ENCODE results near the gene DCLK1. TPM values are rescaled to one million over a fixed set of nuclear protein-coding genes. Genes with fewer than 3 reads are reported as not detected.

The DCLK1 gene
- total and polyA plus RNA-seq, 2 donors (not counting 1 experiment from before 2014, with no cell fraction given), result 0.56 to 6.3 TPM

DNA sequence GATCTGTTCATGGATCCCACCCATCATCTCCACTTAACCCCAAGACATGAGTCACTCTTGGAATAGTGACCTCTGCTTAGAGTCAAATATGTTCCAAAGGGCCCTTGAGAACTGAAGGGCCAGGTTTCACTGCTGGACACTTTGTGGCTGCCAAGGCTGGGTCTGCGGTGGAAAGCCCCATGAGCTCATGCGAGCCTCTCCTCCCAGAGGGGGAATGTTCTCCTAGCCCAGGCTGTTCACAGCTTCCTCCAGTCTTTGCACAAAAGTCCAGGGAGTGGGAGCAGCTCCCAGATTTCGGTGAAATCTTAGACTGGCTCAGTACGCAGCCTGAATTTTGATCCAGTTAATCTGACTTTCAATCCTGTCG, 732 bp upstream of the DCLK1 start:
- H3K4me3 ChIP-seq (replicated peaks in 1 of 4; ENCODE audit: control extremely low read depth in 1 of 4, insufficient read depth in 1 of 4, low read depth in 3 of 4, low read length in 4 of 4), result peak overlapping the region in 1 of 4 experiments; percentile 41
- H2AFZ ChIP-seq (ENCODE audit: low read length), result no peak overlapping the region
- H3K9me3 ChIP-seq (ENCODE audit: control insufficient read depth, insufficient read depth, low read depth, low read length), result no peaks in the 10 kb centered on the region
- H3K9ac ChIP-seq (ENCODE audit: insufficient read depth, low read length), result no peak overlapping the region
- no peaks in the 10 kb centered on the region for H3K4me1 ChIP-seq (ENCODE audit: control insufficient read depth, extremely low read depth, insufficient read depth, low read length)
- H4K20me1 ChIP-seq (ENCODE audit: control insufficient read depth, extremely low read depth, insufficient read depth, low read length), result no peaks in the 10 kb centered on the region
- no peaks in the 10 kb centered on the region for H3K79me2 ChIP-seq (ENCODE audit: control insufficient read depth, insufficient read depth, low read length)
- TF ChIP-seq, protein P1, sequence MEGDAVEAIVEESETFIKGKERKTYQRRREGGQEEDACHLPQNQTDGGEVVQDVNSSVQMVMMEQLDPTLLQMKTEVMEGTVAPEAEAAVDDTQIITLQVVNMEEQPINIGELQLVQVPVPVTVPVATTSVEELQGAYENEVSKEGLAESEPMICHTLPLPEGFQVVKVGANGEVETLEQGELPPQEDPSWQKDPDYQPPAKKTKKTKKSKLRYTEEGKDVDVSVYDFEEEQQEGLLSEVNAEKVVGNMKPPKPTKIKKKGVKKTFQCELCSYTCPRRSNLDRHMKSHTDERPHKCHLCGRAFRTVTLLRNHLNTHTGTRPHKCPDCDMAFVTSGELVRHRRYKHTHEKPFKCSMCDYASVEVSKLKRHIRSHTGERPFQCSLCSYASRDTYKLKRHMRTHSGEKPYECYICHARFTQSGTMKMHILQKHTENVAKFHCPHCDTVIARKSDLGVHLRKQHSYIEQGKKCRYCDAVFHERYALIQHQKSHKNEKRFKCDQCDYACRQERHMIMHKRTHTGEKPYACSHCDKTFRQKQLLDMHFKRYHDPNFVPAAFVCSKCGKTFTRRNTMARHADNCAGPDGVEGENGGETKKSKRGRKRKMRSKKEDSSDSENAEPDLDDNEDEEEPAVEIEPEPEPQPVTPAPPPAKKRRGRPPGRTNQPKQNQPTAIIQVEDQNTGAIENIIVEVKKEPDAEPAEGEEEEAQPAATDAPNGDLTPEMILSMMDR (conservative IDR thresholded peaks at IDR 0.05 in 1 of 2, IDR thresholded peaks at IDR 0.05 in 1 of 2; ENCODE audit: low read depth in 1 of 2, low read length in 2 of 2), result no peak
- no peak for TF ChIP-seq EZH2 (IDR thresholded peaks at IDR 0.05; ENCODE audit: low read length, missing control alignments)
- H3K36me3 ChIP-seq (ENCODE audit: control insufficient read depth, insufficient read depth, low read length), result no peaks in the 10 kb centered on the region
- peaks cover 9% of the 10 kb centered on the region for H3K27me3 ChIP-seq (ENCODE audit: control insufficient read depth, insufficient read depth, low read length)
- DNase-seq (ENCODE audit: low read depth in 2 of 2), result peak; percentile 45 to 55
- H3K27ac ChIP-seq (ENCODE audit: insufficient read depth, low read length), result no peak overlapping the region
- H3K4me2 ChIP-seq (ENCODE audit: extremely low read depth, insufficient read depth, low read length), result no peak overlapping the region

DNA sequence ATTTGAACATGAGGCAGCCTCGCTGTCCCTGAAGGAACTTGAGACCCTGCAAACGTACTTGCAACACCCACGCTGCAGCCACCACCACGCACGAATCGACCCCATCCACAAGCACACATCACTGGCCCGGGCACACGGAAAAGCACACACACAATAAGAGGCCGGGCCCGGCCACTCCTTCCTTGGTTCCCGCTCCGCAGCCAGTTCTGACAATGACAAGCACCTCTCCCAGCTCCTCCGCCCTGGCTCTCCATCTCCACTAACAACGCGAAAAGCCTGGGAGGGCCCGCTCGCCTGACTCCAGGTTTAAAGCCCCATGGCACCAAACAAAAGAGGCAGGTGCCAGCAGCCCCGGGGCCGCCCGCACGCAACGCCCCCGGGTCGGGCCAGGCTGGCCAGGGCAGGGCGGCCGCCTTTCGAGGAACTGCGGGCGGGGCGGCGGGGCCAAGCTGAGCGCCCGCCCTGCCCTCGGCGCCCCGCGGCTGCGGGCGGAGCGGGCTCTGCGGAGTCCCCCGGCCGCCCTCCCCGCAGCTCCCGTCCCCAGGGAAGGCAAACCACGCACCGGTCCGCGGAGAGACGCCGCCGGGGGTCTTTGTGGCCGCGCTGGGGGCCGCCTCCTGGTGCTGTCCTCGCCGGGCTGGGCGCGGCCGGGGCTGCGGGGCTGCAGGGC, 495 bp downstream of the DCLK1 start:
- peak; percentile 54 for TF ChIP-seq EZH2 (IDR thresholded peaks at IDR 0.05; ENCODE audit: low read length, missing control alignments)
- TF ChIP-seq, protein P1 (conservative IDR thresholded peaks at IDR 0.05 in 1 of 2, IDR thresholded peaks at IDR 0.05 in 1 of 2; ENCODE audit: low read depth in 1 of 2, low read length in 2 of 2), result no peak
- peak overlapping the region in 3 of 4 experiments; percentile 29 to 68 (median 41) for H3K4me3 ChIP-seq (replicated peaks in 1 of 4; ENCODE audit: control extremely low read depth in 1 of 4, insufficient read depth in 1 of 4, low read depth in 3 of 4, low read length in 4 of 4)
- no peak overlapping the region for H3K9ac ChIP-seq (ENCODE audit: insufficient read depth, low read length)
- H2AFZ ChIP-seq (ENCODE audit: low read length), result no peak overlapping the region
- H3K27ac ChIP-seq (ENCODE audit: insufficient read depth, low read length), result no peak overlapping the region
- H3K4me2 ChIP-seq (ENCODE audit: extremely low read depth, insufficient read depth, low read length), result peak overlapping the region; percentile 21
- no peaks in the 10 kb centered on the region for H4K20me1 ChIP-seq (ENCODE audit: control insufficient read depth, extremely low read depth, insufficient read depth, low read length)
- H3K4me1 ChIP-seq (ENCODE audit: control insufficient read depth, extremely low read depth, insufficient read depth, low read length), result no peaks in the 10 kb centered on the region
- no peak for DNase-seq (ENCODE audit: low read depth in 2 of 2)
- H3K27me3 ChIP-seq (ENCODE audit: control insufficient read depth, insufficient read depth, low read length), result peaks cover 9% of the 10 kb centered on the region
- H3K79me2 ChIP-seq (ENCODE audit: control insufficient read depth, insufficient read depth, low read length), result no peaks in the 10 kb centered on the region
- H3K36me3 ChIP-seq (ENCODE audit: control insufficient read depth, insufficient read depth, low read length), result no peaks in the 10 kb centered on the region
- H3K9me3 ChIP-seq (ENCODE audit: control insufficient read depth, insufficient read depth, low read depth, low read length), result no peaks in the 10 kb centered on the region

DNA sequence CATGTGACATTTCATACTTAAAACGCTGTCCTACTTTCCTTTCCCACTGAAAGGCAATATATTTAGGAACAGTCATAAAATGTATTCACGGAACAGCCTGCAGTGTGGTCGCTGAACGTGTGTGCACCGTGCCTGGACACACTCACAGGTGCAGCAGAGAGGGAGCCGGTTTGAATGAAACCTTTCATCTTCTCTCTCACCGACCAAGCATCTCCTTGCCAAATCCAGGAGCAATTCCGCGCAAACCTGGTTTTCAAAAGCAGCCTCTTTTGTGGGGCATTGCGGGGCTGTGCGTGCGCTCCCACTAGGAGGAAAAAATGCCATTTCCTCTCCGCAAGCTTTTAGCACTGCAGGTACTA, 1.0 kb downstream of the DCLK1 start:
- Histone ChIP-seq H3K4me2 (ENCODE audit: extremely low read depth, insufficient read depth, low read length) (peak overlapping the region; percentile 21), H3K36me3 (ENCODE audit: control insufficient read depth, insufficient read depth, low read length) (no peaks in the 10 kb centered on the region), H3K9me3 (ENCODE audit: control insufficient read depth, insufficient read depth, low read depth, low read length) (no peaks in the 10 kb centered on the region), H3K27ac (ENCODE audit: insufficient read depth, low read length) (no peak overlapping the region), H4K20me1 (ENCODE audit: control insufficient read depth, extremely low read depth, insufficient read depth, low read length) (no peaks in the 10 kb centered on the region), H3K4me1 (ENCODE audit: control insufficient read depth, extremely low read depth, insufficient read depth, low read length) (no peaks in the 10 kb centered on the region), H3K79me2 (ENCODE audit: control insufficient read depth, insufficient read depth, low read length) (no peaks in the 10 kb centered on the region), H3K27me3 (ENCODE audit: control insufficient read depth, insufficient read depth, low read length) (peaks cover 9% of the 10 kb centered on the region), H2AFZ (ENCODE audit: low read length) (no peak overlapping the region), H3K4me3 (replicated peaks in 1 of 4; ENCODE audit: control extremely low read depth in 1 of 4, insufficient read depth in 1 of 4, low read depth in 3 of 4, low read length in 4 of 4) (peak overlapping the region in 2 of 4 experiments; percentile 41 to 68), H3K9ac (ENCODE audit: insufficient read depth, low read length) (no peak overlapping the region)
- TF ChIP-seq EZH2 (IDR thresholded peaks at IDR 0.05; ENCODE audit: low read length, missing control alignments), result no peak
- TF ChIP-seq, protein P1 (conservative IDR thresholded peaks at IDR 0.05 in 1 of 2, IDR thresholded peaks at IDR 0.05 in 1 of 2; ENCODE audit: low read depth in 1 of 2, low read length in 2 of 2), result no peak
- no peak for DNase-seq (ENCODE audit: low read depth in 2 of 2)
